ENCODE results near the gene RAB6B. TPM values are rescaled to one million over a fixed set of nuclear protein-coding genes. Genes with fewer than 3 reads are reported as not detected.

RAB6B gene
- total and polyA plus RNA-seq, 2 donors (not counting 1 experiment from before 2014, with no cell fraction given) = 0.83 to 1.5 TPM

- Histone ChIP-seq H3K4me3 (replicated peaks in 1 of 4; ENCODE audit: control extremely low read depth in 1 of 4, insufficient read depth in 1 of 4, low read depth in 3 of 4, low read length in 4 of 4) (no peak overlapping the region), H3K9me3 (ENCODE audit: control insufficient read depth, insufficient read depth, low read depth, low read length) (no peaks in the 10 kb centered on the region), H3K36me3 (ENCODE audit: control insufficient read depth, insufficient read depth, low read length) (no peaks in the 10 kb centered on the region), H2AFZ (ENCODE audit: low read length) (no peak overlapping the region), H3K4me1 (ENCODE audit: control insufficient read depth, extremely low read depth, insufficient read depth, low read length) (no peaks in the 10 kb centered on the region), H3K79me2 (ENCODE audit: control insufficient read depth, insufficient read depth, low read length) (no peaks in the 10 kb centered on the region), H3K9ac (ENCODE audit: insufficient read depth, low read length) (no peak overlapping the region), H3K27ac (ENCODE audit: insufficient read depth, low read length) (no peak overlapping the region), H4K20me1 (ENCODE audit: control insufficient read depth, extremely low read depth, insufficient read depth, low read length) (no peaks in the 10 kb centered on the region), H3K27me3 (ENCODE audit: control insufficient read depth, insufficient read depth, low read length) (peaks cover 4% of the 10 kb centered on the region), H3K4me2 (ENCODE audit: extremely low read depth, insufficient read depth, low read length) (no peak overlapping the region)
- DNase-seq (ENCODE audit: low read depth in 2 of 2) = no peak
- TF ChIP-seq EZH2 (IDR thresholded peaks at IDR 0.05; ENCODE audit: low read length, missing control alignments) (no peak), CTCF (conservative IDR thresholded peaks at IDR 0.05 in 1 of 2, IDR thresholded peaks at IDR 0.05 in 1 of 2; ENCODE audit: low read depth in 1 of 2, low read length in 2 of 2) (no peak)
Observed at GRCh38 chr3:133865136-133865855, 30.4 kb downstream of the RAB6B start.

DNA sequence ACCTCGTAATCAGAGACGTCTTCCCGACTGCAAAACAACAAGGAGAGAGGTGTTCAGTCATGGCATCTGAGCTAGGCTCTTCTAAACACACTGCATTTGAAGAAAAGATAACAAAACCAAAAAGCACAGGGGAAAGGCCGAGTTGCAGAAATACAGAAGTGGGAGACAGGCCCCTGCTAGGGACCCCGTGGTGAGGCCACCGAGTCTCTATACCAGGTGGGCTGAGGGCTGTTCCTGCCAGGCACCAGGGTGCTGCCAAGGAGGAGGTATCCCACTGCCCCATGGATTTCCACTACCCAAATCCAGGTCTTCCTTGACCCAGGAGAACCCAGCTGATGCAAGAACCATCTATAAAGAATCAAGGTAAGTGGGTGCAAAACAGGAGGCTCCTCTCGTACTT, 31.1 kb downstream of the RAB6B start:
- no peak for TF ChIP-seq CTCF (conservative IDR thresholded peaks at IDR 0.05 in 1 of 2, IDR thresholded peaks at IDR 0.05 in 1 of 2; ENCODE audit: low read depth in 1 of 2, low read length in 2 of 2)
- Histone ChIP-seq H4K20me1 (ENCODE audit: control insufficient read depth, extremely low read depth, insufficient read depth, low read length) (no peaks in the 10 kb centered on the region), H2AFZ (ENCODE audit: low read length) (no peak overlapping the region), H3K27ac (ENCODE audit: insufficient read depth, low read length) (no peak overlapping the region), H3K4me2 (ENCODE audit: extremely low read depth, insufficient read depth, low read length) (no peak overlapping the region), H3K4me1 (ENCODE audit: control insufficient read depth, extremely low read depth, insufficient read depth, low read length) (no peaks in the 10 kb centered on the region), H3K27me3 (ENCODE audit: control insufficient read depth, insufficient read depth, low read length) (peaks cover 4% of the 10 kb centered on the region), H3K4me3 (replicated peaks in 1 of 4; ENCODE audit: control extremely low read depth in 1 of 4, insufficient read depth in 1 of 4, low read depth in 3 of 4, low read length in 4 of 4) (no peak overlapping the region), H3K9me3 (ENCODE audit: control insufficient read depth, insufficient read depth, low read depth, low read length) (no peaks in the 10 kb centered on the region), H3K36me3 (ENCODE audit: control insufficient read depth, insufficient read depth, low read length) (no peaks in the 10 kb centered on the region), H3K9ac (ENCODE audit: insufficient read depth, low read length) (no peak overlapping the region), H3K79me2 (ENCODE audit: control insufficient read depth, insufficient read depth, low read length) (no peaks in the 10 kb centered on the region)
- no peak for DNase-seq (ENCODE audit: low read depth in 2 of 2)

DNA sequence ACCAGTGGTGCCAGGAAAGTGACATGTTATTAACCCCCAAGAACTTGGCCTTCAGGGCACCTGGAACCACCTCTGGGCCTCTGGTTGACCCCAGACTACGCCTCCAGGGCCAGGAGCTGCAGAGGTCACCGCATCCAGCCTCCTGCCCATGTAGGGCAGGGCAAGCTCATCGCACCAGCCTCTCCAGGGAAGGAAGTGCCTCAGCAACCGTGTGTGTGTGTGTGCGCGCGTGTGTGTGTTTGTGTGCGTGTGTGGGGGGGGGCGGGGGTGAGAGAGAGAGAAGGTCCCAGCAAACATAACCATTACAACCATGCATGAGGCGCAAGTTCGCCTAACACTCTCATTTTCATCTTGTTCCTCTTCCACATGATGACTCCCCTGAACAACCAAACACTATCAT, 31.8 kb downstream of the RAB6B start:
- H3K9me3 ChIP-seq (ENCODE audit: control insufficient read depth, insufficient read depth, low read depth, low read length) = no peaks in the 10 kb centered on the region
- TF ChIP-seq CTCF (conservative IDR thresholded peaks at IDR 0.05 in 1 of 2, IDR thresholded peaks at IDR 0.05 in 1 of 2; ENCODE audit: low read depth in 1 of 2, low read length in 2 of 2) (no peak), EZH2 (IDR thresholded peaks at IDR 0.05; ENCODE audit: low read length, missing control alignments) (no peak)
- no peak overlapping the region for H2AFZ ChIP-seq (ENCODE audit: low read length)
- H3K4me1 ChIP-seq (ENCODE audit: control insufficient read depth, extremely low read depth, insufficient read depth, low read length) = no peaks in the 10 kb centered on the region
- no peak overlapping the region for H3K9ac ChIP-seq (ENCODE audit: insufficient read depth, low read length)
- no peaks in the 10 kb centered on the region for H4K20me1 ChIP-seq (ENCODE audit: control insufficient read depth, extremely low read depth, insufficient read depth, low read length)
- no peaks in the 10 kb centered on the region for H3K79me2 ChIP-seq (ENCODE audit: control insufficient read depth, insufficient read depth, low read length)
- H3K4me2 ChIP-seq (ENCODE audit: extremely low read depth, insufficient read depth, low read length) = no peak overlapping the region
- H3K36me3 ChIP-seq (ENCODE audit: control insufficient read depth, insufficient read depth, low read length) = no peaks in the 10 kb centered on the region
- H3K27me3 ChIP-seq (ENCODE audit: control insufficient read depth, insufficient read depth, low read length) = peaks cover 4% of the 10 kb centered on the region
- H3K27ac ChIP-seq (ENCODE audit: insufficient read depth, low read length) = no peak overlapping the region
- no peak overlapping the region for H3K4me3 ChIP-seq (replicated peaks in 1 of 4; ENCODE audit: control extremely low read depth in 1 of 4, insufficient read depth in 1 of 4, low read depth in 3 of 4, low read length in 4 of 4)
- DNase-seq (ENCODE audit: low read depth in 2 of 2) = no peak
